Mesenchymal stem cell (in vitro differentiated cells and primary cell): Measurements from ENCODE around the gene MACROD1.

Experiments
- DNase-seq: peaks from one replicate; pipeline ENCODE4 v3.0.0-alpha.2; 2013
- H2AFZ ChIP-seq: one replicate; pipeline ENCODE4 v1.6.1; 2013; ENCODE audit warnings: low read depth, mild to moderate bottlenecking, control low read depth, inconsistent platforms, low read length, moderate library complexity
- H2AK5ac ChIP-seq: 2 replicates; pipeline ENCODE4 v1.6.1; 2013; ENCODE audit warnings: low read length, moderate library complexity, mild to moderate bottlenecking, inconsistent platforms; ENCODE audit not compliant: severe bottlenecking
- H2BK120ac ChIP-seq: one replicate; pipeline ENCODE4 v1.6.1; 2013; ENCODE audit warnings: low read depth, mild to moderate bottlenecking, inconsistent platforms, low read length, moderate library complexity
- H2BK12ac ChIP-seq, 2 experiments: one replicate each; pipeline ENCODE4 v1.6.1; 2013; ENCODE audit warnings: inconsistent platforms in 2 of 2, low read length in 2 of 2, mild to moderate bottlenecking in 2 of 2, moderate library complexity in 2 of 2, control low read depth in 1 of 2
- H2BK15ac ChIP-seq: one replicate; pipeline ENCODE4 v1.6.1; 2013; ENCODE audit warnings: mild to moderate bottlenecking, low read depth, inconsistent platforms; ENCODE audit not compliant: poor library complexity, severe bottlenecking
- H2BK5ac ChIP-seq: 2 replicates; pipeline ENCODE4 v1.6.1; 2013; ENCODE audit warnings: low read depth, mild to moderate bottlenecking, low read length, control low read depth, inconsistent platforms; ENCODE audit not compliant: poor library complexity, severe bottlenecking
- H3K14ac ChIP-seq, 2 experiments: one replicate each; pipeline ENCODE4 v1.6.1; 2013; ENCODE audit warnings: inconsistent platforms in 2 of 2, low read length in 2 of 2, control low read depth in 1 of 2, mild to moderate bottlenecking in 1 of 2, moderate library complexity in 1 of 2
- H3K18ac ChIP-seq, 2 experiments: one replicate each; pipeline ENCODE4 v1.6.1; 2013; ENCODE audit warnings: inconsistent platforms in 2 of 2, low read length in 2 of 2, control low read depth in 1 of 2, low read depth in 1 of 2, mild to moderate bottlenecking in 1 of 2
- H3K23ac ChIP-seq, 2 experiments: one replicate each; pipeline ENCODE4 v1.6.1; 2013; ENCODE audit warnings: inconsistent platforms in 2 of 2, low read length in 2 of 2, mild to moderate bottlenecking in 2 of 2, moderate library complexity in 2 of 2, control low read depth in 1 of 2
- H3K27ac ChIP-seq: 2 replicates; pipeline ENCODE4 v1.5.1; 2013; ENCODE audit warnings: mild to moderate bottlenecking, moderate library complexity, low read length, control low read depth, inconsistent platforms; ENCODE audit not compliant: poor library complexity, severe bottlenecking
- H3K27me3 ChIP-seq, 2 experiments: 2 replicates each; pipeline versions ENCODE4 v1.6.1 to v1.7.0; 2013; ENCODE audit warnings: low read length in 2 of 2, mild to moderate bottlenecking in 2 of 2, moderate library complexity in 2 of 2, control low read depth in 1 of 2, inconsistent platforms in 1 of 2; ENCODE audit not compliant: control insufficient read depth in 1 of 2, insufficient read depth in 1 of 2
- H3K36me3 ChIP-seq, 2 experiments: 2 replicates each; pipeline versions ENCODE4 v1.6.1 to v1.7.0; 2013; ENCODE audit warnings: low read length in 2 of 2, control low read depth in 1 of 2, inconsistent platforms in 1 of 2, low read depth in 1 of 2, mild to moderate bottlenecking in 1 of 2; ENCODE audit not compliant: insufficient read depth in 2 of 2, control insufficient read depth in 1 of 2
- H3K4ac ChIP-seq, 2 experiments: one replicate each; pipeline ENCODE4 v1.6.1; 2013; ENCODE audit warnings: inconsistent platforms in 2 of 2, low read length in 2 of 2, mild to moderate bottlenecking in 2 of 2, moderate library complexity in 2 of 2, control low read depth in 1 of 2, low read depth in 1 of 2
- H3K4me1 ChIP-seq: 2 replicates; pipeline ENCODE4 v1.6.1; 2013; ENCODE audit warnings: low read depth, low read length, control low read depth; ENCODE audit not compliant: control insufficient read depth, insufficient read depth
- H3K4me2 ChIP-seq: 2 replicates; pipeline ENCODE4 v1.6.1; 2013; ENCODE audit warnings: low read length, mild to moderate bottlenecking, inconsistent platforms; ENCODE audit not compliant: poor library complexity, severe bottlenecking
- H3K4me3 ChIP-seq, 2 experiments: 2 replicates each; pipeline versions ENCODE4 v1.5.1 to v1.7.0; 2013; ENCODE audit warnings: low read length in 2 of 2, mild to moderate bottlenecking in 2 of 2, control low read depth in 1 of 2, low read depth in 1 of 2; ENCODE audit not compliant: insufficient read depth in 1 of 2
- H3K79me1 ChIP-seq: replicated peaks from 2 replicates; pipeline ENCODE4 v1.6.1; 2013; ENCODE audit warnings: mild to moderate bottlenecking, control low read depth, low read length, inconsistent platforms; ENCODE audit not compliant: poor library complexity, severe bottlenecking
- H3K9ac ChIP-seq: 2 replicates; pipeline ENCODE4 v1.7.0; 2013; ENCODE audit warnings: mild to moderate bottlenecking, low read length, moderate library complexity
- H3K9me3 ChIP-seq: 2 replicates; pipeline ENCODE4 v1.7.0; 2013; ENCODE audit warnings: mild to moderate bottlenecking, low read length; ENCODE audit not compliant: control insufficient read depth
- H4K8ac ChIP-seq: one replicate; pipeline ENCODE4 v1.6.1; 2013; ENCODE audit warnings: inconsistent platforms, mild to moderate bottlenecking, low read length, moderate library complexity
- H4K91ac ChIP-seq: one replicate; pipeline ENCODE4 v1.6.1; 2013; ENCODE audit warnings: mild to moderate bottlenecking, low read length, inconsistent platforms
- WGBS: methylation state at CpG from one replicate; pipeline ENCODE4 v1.1.7; 2013; ENCODE audit warnings: mixed read lengths; 5-methylcytosine and 5-hydroxymethylcytosine counted together

The MACROD1 gene

GRCh38 chr11:64015935-64016845, 149.7 kb downstream of the MACROD1 start:
- Histone ChIP-seq H2BK12ac (no peak overlapping the region), H3K4me3 (no peak overlapping the region), H3K4ac (peak overlapping the region in 1 of 2 experiments; percentile 43), H3K27me3 (peaks cover 10 to 35% of the 10 kb centered on the region in 2 experiments), H3K23ac (no peak overlapping the region), H3K79me1 (no peaks in the 10 kb centered on the region), H2BK120ac (no peak overlapping the region), H3K36me3 (no peaks in the 10 kb centered on the region), H2AK5ac (no peak overlapping the region), H3K18ac (no peak overlapping the region), H3K9ac (no peak overlapping the region), H4K8ac (no peak overlapping the region), H2BK15ac (no peak overlapping the region), H3K27ac (no peak overlapping the region), H3K9me3 (no peaks in the 10 kb centered on the region), H3K4me2 (no peak overlapping the region), H3K4me1 (peaks cover 7% of the 10 kb centered on the region), H4K91ac (no peak overlapping the region), H2BK5ac (no peak overlapping the region), H3K14ac (no peak overlapping the region), H2AFZ (no peak overlapping the region)
- 90% methylated on average over 30 of the region's 35 CpGs for WGBS
- no peak for DNase-seq

DNA sequence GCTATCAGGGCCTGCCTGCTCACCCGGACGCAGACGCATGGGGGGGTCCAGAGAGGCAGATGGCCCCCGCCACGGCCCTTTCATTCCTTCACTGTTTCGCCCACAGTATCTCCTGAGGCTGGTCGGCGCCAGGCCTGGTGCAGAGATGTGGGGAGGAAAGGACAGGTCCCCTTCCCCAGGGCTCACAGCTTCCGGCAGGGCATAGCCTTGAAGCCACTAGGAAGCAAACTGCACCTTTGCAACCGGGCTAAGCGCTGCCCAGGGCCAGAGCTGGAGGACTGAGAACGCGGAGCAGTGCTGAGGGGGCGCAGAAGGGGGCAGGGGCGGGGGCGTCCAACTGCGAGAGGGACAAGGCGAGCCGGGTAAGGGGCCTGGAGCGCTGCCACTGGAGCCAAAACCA, 150.4 kb downstream of the MACROD1 start:
- Histone ChIP-seq H2BK12ac (no peak overlapping the region), H3K4me3 (no peak overlapping the region), H3K4ac (no peak overlapping the region), H3K27me3 (peaks cover 9 to 28% of the 10 kb centered on the region in 2 experiments), H2BK15ac (no peak overlapping the region), H3K4me2 (no peak overlapping the region), H3K18ac (no peak overlapping the region), H4K8ac (no peak overlapping the region), H3K27ac (no peak overlapping the region), H2BK120ac (no peak overlapping the region), H3K14ac (no peak overlapping the region), H3K23ac (no peak overlapping the region), H2AK5ac (no peak overlapping the region), H3K4me1 (peaks cover 7% of the 10 kb centered on the region), H2AFZ (no peak overlapping the region), H2BK5ac (no peak overlapping the region), H4K91ac (no peak overlapping the region), H3K9ac (no peak overlapping the region), H3K79me1 (no peaks in the 10 kb centered on the region), H3K9me3 (no peaks in the 10 kb centered on the region), H3K36me3 (no peaks in the 10 kb centered on the region)
- WGBS, result 90% methylated on average over 15 of the region's 20 CpGs
- no peak for DNase-seq

DNA sequence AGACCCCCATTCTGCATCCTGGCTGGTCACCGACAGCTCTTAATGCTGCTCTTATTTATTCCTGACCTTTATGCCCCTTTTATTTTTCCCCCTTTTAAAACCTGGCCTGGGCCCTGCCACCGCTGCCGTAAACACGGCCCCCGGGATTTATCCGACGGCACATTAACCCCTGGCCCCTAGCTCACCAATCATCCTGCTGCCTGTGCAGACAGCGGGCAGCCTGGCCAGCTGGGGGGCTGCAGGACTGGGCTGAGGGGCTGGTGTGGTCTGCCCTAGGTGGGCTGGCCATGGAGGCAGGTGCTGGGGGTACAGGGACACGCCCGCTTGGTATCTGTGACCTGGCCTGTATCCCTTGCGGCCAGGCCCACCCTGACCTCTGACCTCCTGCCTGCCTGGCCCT, 151.6 kb downstream of the MACROD1 start:
- Histone ChIP-seq H2BK120ac (no peak overlapping the region), H3K9me3 (no peaks in the 10 kb centered on the region), H3K18ac (no peak overlapping the region), H3K23ac (no peak overlapping the region), H2BK12ac (no peak overlapping the region), H2BK15ac (no peak overlapping the region), H2AFZ (no peak overlapping the region), H2BK5ac (no peak overlapping the region), H3K4me2 (no peak overlapping the region), H3K14ac (no peak overlapping the region), H3K4ac (no peak overlapping the region), H3K4me3 (no peak overlapping the region), H3K9ac (no peak overlapping the region), H3K27ac (no peak overlapping the region), H3K27me3 (peaks cover 0 to 18% of the 10 kb centered on the region in 2 experiments), H3K4me1 (peaks cover 7% of the 10 kb centered on the region), H4K8ac (no peak overlapping the region), H2AK5ac (no peak overlapping the region), H4K91ac (no peak overlapping the region), H3K79me1 (no peaks in the 10 kb centered on the region), H3K36me3 (no peaks in the 10 kb centered on the region)
- no peak for DNase-seq
- WGBS, result 52% methylated on average over 7 of the region's 11 CpGs

DNA sequence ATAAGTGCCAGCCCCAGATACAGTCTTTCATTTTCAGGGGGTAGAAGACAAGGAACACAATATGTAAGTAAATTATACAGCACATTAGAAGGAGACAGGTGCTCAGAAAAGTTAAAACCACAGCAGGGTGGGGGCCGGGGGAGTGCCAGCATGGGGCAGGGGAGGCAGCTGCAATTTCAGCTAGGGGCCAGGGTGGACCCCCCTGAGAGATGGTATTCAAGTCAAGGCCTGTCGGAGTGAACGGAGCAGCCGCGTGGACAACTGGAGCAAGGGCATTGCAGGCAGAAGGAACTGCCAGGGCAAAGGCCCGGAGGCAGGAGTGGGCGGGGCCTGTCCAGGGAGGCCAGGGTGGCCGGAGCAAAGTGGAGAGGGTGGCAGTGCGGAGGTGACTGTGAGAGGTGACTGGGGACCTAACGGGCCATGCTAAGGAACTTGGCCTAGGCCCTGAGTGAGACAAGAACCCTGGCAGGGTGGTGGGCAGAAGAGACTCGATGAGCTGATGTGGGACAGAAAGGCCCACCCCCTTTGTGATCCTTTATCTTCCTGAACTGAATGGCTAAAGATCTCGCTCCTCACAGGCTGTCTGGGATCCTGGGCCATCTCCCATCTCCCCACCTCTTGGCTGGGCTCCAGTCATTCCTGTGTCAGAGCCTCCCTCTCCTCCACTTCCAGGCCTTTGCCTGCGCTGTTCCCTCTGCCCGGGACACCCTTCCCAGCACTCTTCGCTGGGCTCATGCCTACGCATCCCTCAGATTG, 152.6 kb downstream of the MACROD1 start:
- WGBS, result 89% methylated on average over 14 of the region's 16 CpGs

More for the DNA sequence above, 152.6 kb downstream of the MACROD1 start:
- no peak overlapping the region for H3K27ac ChIP-seq
- H3K18ac ChIP-seq, result no peak overlapping the region
- no peak overlapping the region for H2AK5ac ChIP-seq
- no peak overlapping the region for H3K4ac ChIP-seq
- no peak overlapping the region for H2AFZ ChIP-seq
- H4K91ac ChIP-seq, result no peak overlapping the region
- no peak overlapping the region for H3K23ac ChIP-seq
- no peak overlapping the region for H3K4me2 ChIP-seq
- no peak for DNase-seq
- H3K79me1 ChIP-seq, result no peaks in the 10 kb centered on the region
- H2BK120ac ChIP-seq, result no peak overlapping the region
- H2BK5ac ChIP-seq, result no peak overlapping the region
- H3K14ac ChIP-seq, result no peak overlapping the region
- no peak overlapping the region for H2BK15ac ChIP-seq
- H3K9me3 ChIP-seq, result no peaks in the 10 kb centered on the region
- no peak overlapping the region for H4K8ac ChIP-seq
- peaks cover 8% of the 10 kb centered on the region for H3K4me1 ChIP-seq
- no peak overlapping the region for H3K9ac ChIP-seq
- no peaks in the 10 kb centered on the region for H3K36me3 ChIP-seq
- peaks cover 0 to 10% of the 10 kb centered on the region in 2 experiments for H3K27me3 ChIP-seq
- no peak overlapping the region for H3K4me3 ChIP-seq
- no peak overlapping the region for H2BK12ac ChIP-seq
